ENCODE measurements around the gene SDHB. TPM values are rescaled to one million over a fixed set of nuclear protein-coding genes. Genes with fewer than 3 reads are reported as not detected.
A peak's percentile ranks its signal among the peaks of the same experiment; 100 is the strongest.

The SDHB gene
- polyA plus RNA-seq, 1 donor (not counting 4 experiments of a cell fraction or from before 2014, with no cell fraction given) = 228 TPM

GRCh38 chr1:17098446-17099317, 44.9 kb upstream of the SDHB start:
- Histone ChIP-seq H2AFZ (ENCODE audit: control insufficient read depth, low read length) (no peak overlapping the region), H3K4me1 (ENCODE audit: control insufficient read depth, extremely low read depth, insufficient read depth, low read length) (peaks cover 30% of the 10 kb centered on the region), H3K27me3 (ENCODE audit: control insufficient read depth, extremely low read depth, insufficient read depth, low read length) (no peaks in the 10 kb centered on the region), H3K9ac (ENCODE audit: control insufficient read depth, extremely low read depth, insufficient read depth, low read length) (no peak overlapping the region), H3K79me2 (ENCODE audit: control insufficient read depth, insufficient read depth, low read length) (no peaks in the 10 kb centered on the region), H3K36me3 (ENCODE audit: control insufficient read depth in 2 of 2, extremely low read depth in 1 of 2, insufficient read depth in 2 of 2, low read length in 2 of 2) (no peaks in the 10 kb centered on the region), H3K27ac (ENCODE audit: control insufficient read depth, insufficient read depth, low read length) (no peak overlapping the region), H3K9me1 (ENCODE audit: control insufficient read depth, extremely low read depth, insufficient read depth, low read length) (no peaks in the 10 kb centered on the region), H3K4me3 (ENCODE audit: control insufficient read depth in 2 of 3, extremely low read depth in 1 of 3, insufficient read depth in 2 of 3, low read depth in 1 of 3, low read length in 3 of 3) (no peak overlapping the region), H3K4me2 (ENCODE audit: control insufficient read depth, extremely low read depth, insufficient read depth, low read depth, low read length) (no peak overlapping the region), H4K20me1 (ENCODE audit: control insufficient read depth, extremely low read depth, insufficient read depth, low read length) (no peaks in the 10 kb centered on the region), H3K9me3 (ENCODE audit: control insufficient read depth, low read depth, low read length) (no peaks in the 10 kb centered on the region)
- peak; percentile 51 for FAIRE-seq
- TF ChIP-seq CTCF (optimal IDR thresholded peaks at IDR 0.05 in 1 of 3, IDR thresholded peaks at IDR 0.05 in 1 of 3, conservative IDR thresholded peaks at IDR 0.05 in 1 of 3; ENCODE audit: extremely low read depth in 1 of 3, insufficient read depth in 2 of 3, low read length in 3 of 3) (no peak), EZH2 (IDR thresholded peaks at IDR 0.05; ENCODE audit: low read length) (no peak)
- DNase-seq (ENCODE audit: low read depth, low spot score) = no peak
- dilution Hi-C loops (cut with MboI; ENCODE audit: extremely low pct_ligation_motif_present, low sequenced_read_pairs) = no loop called here

GRCh38 chr1:17097787-17098186, 44.0 kb upstream of the SDHB start:
- peaks cover 30% of the 10 kb centered on the region for H3K4me1 ChIP-seq (ENCODE audit: control insufficient read depth, extremely low read depth, insufficient read depth, low read length)
- H4K20me1 ChIP-seq (ENCODE audit: control insufficient read depth, extremely low read depth, insufficient read depth, low read length) = no peaks in the 10 kb centered on the region
- H3K4me3 ChIP-seq (ENCODE audit: control insufficient read depth in 2 of 3, extremely low read depth in 1 of 3, insufficient read depth in 2 of 3, low read depth in 1 of 3, low read length in 3 of 3) = peak overlapping the region in 1 of 3 experiments; percentile 5
- H3K9me3 ChIP-seq (ENCODE audit: control insufficient read depth, low read depth, low read length) = no peaks in the 10 kb centered on the region
- TF ChIP-seq EZH2 (IDR thresholded peaks at IDR 0.05; ENCODE audit: low read length) (no peak), CTCF (optimal IDR thresholded peaks at IDR 0.05 in 1 of 3, IDR thresholded peaks at IDR 0.05 in 1 of 3, conservative IDR thresholded peaks at IDR 0.05 in 1 of 3; ENCODE audit: extremely low read depth in 1 of 3, insufficient read depth in 2 of 3, low read length in 3 of 3) (no peak)
- no peak overlapping the region for H3K9ac ChIP-seq (ENCODE audit: control insufficient read depth, extremely low read depth, insufficient read depth, low read length)
- H3K27me3 ChIP-seq (ENCODE audit: control insufficient read depth, extremely low read depth, insufficient read depth, low read length) = no peaks in the 10 kb centered on the region
- DNase-seq (ENCODE audit: low read depth, low spot score) (no peak), FAIRE-seq (peak; percentile 85)
- dilution Hi-C loops (cut with MboI; ENCODE audit: extremely low pct_ligation_motif_present, low sequenced_read_pairs) = no loop called here
- no peaks in the 10 kb centered on the region for H3K79me2 ChIP-seq (ENCODE audit: control insufficient read depth, insufficient read depth, low read length)
- H3K36me3 ChIP-seq (ENCODE audit: control insufficient read depth in 2 of 2, extremely low read depth in 1 of 2, insufficient read depth in 2 of 2, low read length in 2 of 2) = no peaks in the 10 kb centered on the region
- H2AFZ ChIP-seq (ENCODE audit: control insufficient read depth, low read length) = no peak overlapping the region
- H3K9me1 ChIP-seq (ENCODE audit: control insufficient read depth, extremely low read depth, insufficient read depth, low read length) = no peaks in the 10 kb centered on the region
- no peak overlapping the region for H3K27ac ChIP-seq (ENCODE audit: control insufficient read depth, insufficient read depth, low read length)
- H3K4me2 ChIP-seq (ENCODE audit: control insufficient read depth, extremely low read depth, insufficient read depth, low read depth, low read length) = peak overlapping the region; percentile 61

Measured in keratinocyte (primary cell).